B cell (primary cell): ENCODE measurements around the gene HTT. TPM values are rescaled to one million over a fixed set of nuclear protein-coding genes. Genes with fewer than 3 reads are reported as not detected.

Experiments
- ATAC-seq: fragments of 200-7000 bp; cut with Tn5 transposase; one replicate; pipeline ENCODE4 v1.10.0; 2021; ENCODE audit warnings: low read depth, mild to moderate bottlenecking, moderate number of reproducible peaks, moderate library complexity
- CTCF ChIA-PET: fragments of 350-600 bp; sonication (Branson Sonifier 250); formaldehyde crosslinking; loops from one replicate; lab custom pipeline; 2021; ENCODE audit warnings: antibody characterized with exemption, inconsistent platforms; lab: Charles Lee
- POLR2A ChIA-PET: fragments of 350-600 bp; sonication (Branson Sonifier 250); formaldehyde crosslinking; loops from one replicate; lab custom pipeline; 2021; ENCODE audit warnings: antibody characterized with exemption; lab: Charles Lee
- DNase-seq: peaks from one replicate; pipeline ENCODE4 v3.0.0; 2013
- H2AFZ ChIP-seq: 2 replicates; pipeline ENCODE4 v1.6.1; 2012; ENCODE audit warnings: mild to moderate bottlenecking, low read depth, low read length; ENCODE audit not compliant: insufficient read depth, poor library complexity, severe bottlenecking
- H3K27ac ChIP-seq, 2 donors: 1 replicate in 1 of 2; 2 replicates in 1 of 2; pipeline ENCODE4 v1.5.1; 2012 to 2013; ENCODE audit warnings: low read length in 2 of 2, mild to moderate bottlenecking in 2 of 2, moderate library complexity in 1 of 2
- H3K27me3 ChIP-seq, 4 experiments: fragments of 200-600 bp in 1 of 4; sonication (generic) in 1 of 4; replicated peaks in 1 of 4; 1 replicate in 2 of 4; 2 replicates in 2 of 4; pipeline versions ENCODE4 v1.6.1 to v1.7.0; 2013 to 2016; ENCODE audit warnings: low read length in 3 of 4, mild to moderate bottlenecking in 2 of 4, mixed read lengths in 1 of 4, moderate library complexity in 1 of 4; ENCODE audit not compliant: insufficient read depth in 4 of 4, control insufficient read depth in 3 of 4; ENCODE audit errors: control extremely low read depth in 1 of 4
- H3K36me3 ChIP-seq, 2 experiments: replicated peaks in 1 of 2; 1 replicate in 1 of 2; 2 replicates in 1 of 2; pipeline versions ENCODE4 v1.6.1 to v1.7.1; 2013; ENCODE audit warnings: low read length in 1 of 2; ENCODE audit not compliant: insufficient read depth in 2 of 2, control insufficient read depth in 1 of 2; ENCODE audit errors: control extremely low read depth in 1 of 2, extremely low read depth in 1 of 2
- H3K4me1 ChIP-seq, 2 donors: fragments of 200-600 bp in 1 of 2; sonication (generic) in 1 of 2; 1 replicate in 1 of 2; 2 replicates in 1 of 2; pipeline versions ENCODE4 v1.5.1 to v1.6.1; 2013 to 2017; ENCODE audit warnings: low read length in 2 of 2; ENCODE audit not compliant: control insufficient read depth in 2 of 2, insufficient read depth in 2 of 2
- H3K4me2 ChIP-seq: replicated peaks from 2 replicates; pipeline ENCODE3; 2012; ENCODE audit warnings: mild to moderate bottlenecking, low read depth, low read length; ENCODE audit not compliant: poor library complexity, severe bottlenecking
- H3K4me3 ChIP-seq, 5 experiments: fragments of 200-600 bp in 1 of 5; sonication (generic) in 1 of 5; 1 replicate in 3 of 5; 2 replicates in 2 of 5; pipeline versions ENCODE4 v1.5.1 to v1.7.0; 2011 to 2016; ENCODE audit warnings: low read length in 4 of 5, mild to moderate bottlenecking in 4 of 5, low read depth in 2 of 5, control low read depth in 1 of 5, moderate library complexity in 1 of 5; ENCODE audit not compliant: insufficient read depth in 1 of 5; ENCODE audit errors: control extremely low read depth in 1 of 5, extremely low read depth in 1 of 5
- H3K79me2 ChIP-seq: fragments of 200-600 bp; sonication (generic); one replicate; pipeline ENCODE4 v1.6.0; 2016; ENCODE audit warnings: low read length; ENCODE audit not compliant: control insufficient read depth, insufficient read depth
- H3K9ac ChIP-seq: fragments of 200-600 bp; sonication (generic); 2 replicates; pipeline ENCODE4 v1.6.1; 2017; ENCODE audit warnings: mild to moderate bottlenecking, low read length, moderate library complexity
- H3K9me3 ChIP-seq, 3 donors: one replicate each; pipeline versions ENCODE4 v1.6.1 to v1.7.1; 2013; ENCODE audit warnings: low read length in 2 of 3; ENCODE audit not compliant: control insufficient read depth in 2 of 3, insufficient read depth in 1 of 3; ENCODE audit errors: control extremely low read depth in 1 of 3
- H4K20me1 ChIP-seq: 2 replicates; pipeline ENCODE4 v1.6.0; 2012; ENCODE audit warnings: mild to moderate bottlenecking, low read length; ENCODE audit not compliant: insufficient read depth, control insufficient read depth, poor library complexity, severe bottlenecking
- H3K27ac Mint-ChIP-seq: one replicate; pipeline ENCODE4 v1.8.0; 2021; ENCODE audit warnings: mixed read lengths
- H3K27me3 Mint-ChIP-seq: one replicate; pipeline ENCODE4 v1.8.0; 2021; ENCODE audit warnings: mixed read lengths
- H3K4me1 Mint-ChIP-seq: one replicate; pipeline ENCODE4 v1.8.0; 2021; ENCODE audit warnings: mixed read lengths
- H3K4me3 Mint-ChIP-seq: one replicate; pipeline ENCODE4 v1.8.0; 2021; ENCODE audit warnings: mixed read lengths
- H3K9me3 Mint-ChIP-seq: one replicate; pipeline ENCODE4 v1.8.0; 2022; ENCODE audit warnings: mixed read lengths; ENCODE audit not compliant: insufficient read depth
- CTCF ChIP-seq: fragments of 200-600 bp; IDR thresholded peaks from one replicate; pipeline ENCODE4 v1.8.0; 2022; ENCODE audit warnings: antibody characterized with exemption, mild to moderate bottlenecking
- EZH2 ChIP-seq: IDR thresholded peaks from 2 replicates; pipeline ENCODE4 v1.6.1; 2012; ENCODE audit warnings: borderline replicate concordance, low read depth, mild to moderate bottlenecking, moderate library complexity, low read length; ENCODE audit not compliant: insufficient read depth, poor library complexity, severe bottlenecking
- WGBS: methylation state at CpG from one replicate; pipeline ENCODE4 v1.1.5; 2013; ENCODE audit warnings: missing lambda C conversion rate; ENCODE audit not compliant: insufficient coverage; 5-methylcytosine and 5-hydroxymethylcytosine counted together
- intact Hi-C: fragments of 100-400 bp; cut with micrococcal nuclease; formaldehyde crosslinking; loops from one replicate; pipeline ENCODE4 v1.10.0; 2022
- polyA plus RNA-seq: library from polyadenylated mRNA; depleted of rRNA; stranded (reverse); fragments of >200 nt; gene quantifications from 2 replicates; pipeline ENCODE4 v1.2.3, GENCODE V29; 2012
- total RNA-seq, 2 donors: library from RNA; stranded (reverse); fragments of 120-200 nt in 1 of 2; gene quantifications; 1 replicate in 1 of 2; 2 replicates in 1 of 2; pipeline versions ENCODE4 v1.2.3 to v1.2.4, GENCODE V29; 2013 to 2022

Gene HTT
- total and polyA plus RNA-seq, 2 donors (not counting 1 experiment from before 2014, with no cell fraction given): 52.8 to 195 TPM

GRCh38 chr4:3067473-3068001 is 6.9 kb upstream of the HTT start:
- Mint-ChIP-seq H3K27me3 (no peaks in the 10 kb centered on the region), H3K4me3 (no peak overlapping the region), H3K4me1 (peaks cover 3% of the 10 kb centered on the region), H3K27ac (no peak overlapping the region), H3K9me3 (no peaks in the 10 kb centered on the region)
- DNase-seq: no peak
- H4K20me1 ChIP-seq: peaks cover 5% of the 10 kb centered on the region
- no peaks in the 10 kb centered on the region for H3K27me3 ChIP-seq
- H3K27ac ChIP-seq: no peak overlapping the region
- no peak overlapping the region for H2AFZ ChIP-seq
- H3K4me3 ChIP-seq: no peak overlapping the region
- H3K9ac ChIP-seq: no peak overlapping the region
- WGBS: 98% methylated on average over 4 of the region's 6 CpGs
- peaks cover 0 to 5% of the 10 kb centered on the region in 2 experiments for H3K36me3 ChIP-seq
- ATAC-seq: no peak
- ChIA-PET CTCF (no interaction called here), POLR2A (no interaction called here)
- H3K4me2 ChIP-seq: no peak overlapping the region
- no peaks in the 10 kb centered on the region for H3K9me3 ChIP-seq
- intact Hi-C loops: no loop called here
- H3K4me1 ChIP-seq: no peaks in the 10 kb centered on the region
- H3K79me2 ChIP-seq: no peaks in the 10 kb centered on the region
- no peak for TF ChIP-seq CTCF
- TF ChIP-seq EZH2: no peak

GRCh38 chr4:3069661-3070199 is 4.8 kb upstream of the HTT start:
- Histone ChIP-seq H3K4me3 (no peak overlapping the region), H3K4me1 (peaks cover 5 to 9% of the 10 kb centered on the region in 2 donors), H4K20me1 (no peaks in the 10 kb centered on the region), H3K27ac (no peak overlapping the region), H3K36me3 (no peaks in the 10 kb centered on the region), H3K9ac (no peak overlapping the region), H3K79me2 (no peaks in the 10 kb centered on the region), H3K9me3 (no peaks in the 10 kb centered on the region), H3K27me3 (no peaks in the 10 kb centered on the region), H2AFZ (no peak overlapping the region), H3K4me2 (no peak overlapping the region)
- H3K4me3 Mint-ChIP-seq: no peak overlapping the region
- H3K9me3 Mint-ChIP-seq: no peaks in the 10 kb centered on the region
- ChIA-PET CTCF (interaction anchor here (0.8 to 1.0 kb wide), 2 partner anchors 14 to 83 kb away, joined by 3 read pairs; no protein-coding TSS in a partner anchor), POLR2A (interaction anchor here (0.7 kb wide), 1 partner anchor 350 kb away, joined by 3 read pairs; no protein-coding TSS in a partner anchor)
- 90% methylated on average over 13 of the region's 16 CpGs for WGBS
- DNase-seq (no peak), ATAC-seq (no peak)
- H3K4me1 Mint-ChIP-seq: peaks cover 3% of the 10 kb centered on the region
- TF ChIP-seq EZH2: no peak
- H3K27ac Mint-ChIP-seq: no peak overlapping the region
- H3K27me3 Mint-ChIP-seq: no peaks in the 10 kb centered on the region
- intact Hi-C loops: loop anchor here (10.0 kb wide), 1 partner anchor 1485 kb away; no protein-coding TSS in a partner anchor
